HepG2 (cell line): ENCODE results near the gene RTBDN. TPM values are rescaled to one million over a fixed set of nuclear protein-coding genes. Genes with fewer than 3 reads are reported as not detected.

Experiments
- GABPB1 ChIP-seq: IDR thresholded peaks from 2 replicates; pipeline ENCODE4 v1.6.1; 2016; ENCODE audit warnings: mild to moderate bottlenecking, missing genetic modification reagents, moderate library complexity, missing compliant biosample characterization
- GTF3A ChIP-seq: sonication (generic); formaldehyde crosslinking; conservative IDR thresholded peaks from 2 replicates; pipeline ENCODE4 v1.4.0; 2020; ENCODE audit warnings: mild to moderate bottlenecking, missing genetic modification reagents
- LCORL ChIP-seq, 2 experiments: fragments of 450-650 bp in 1 of 2; sonication (generic) in 1 of 2; formaldehyde crosslinking in 1 of 2; IDR thresholded peaks; 2 replicates each; pipeline versions ENCODE4 v1.5.0 to v1.6.1; 2017 to 2020; ENCODE audit warnings: antibody characterized with exemption in 1 of 2, missing genetic modification reagents in 1 of 2
- NCOR1 ChIP-seq: fragments of 200-600 bp; sonication (generic); IDR thresholded peaks from 2 replicates; pipeline ENCODE4 v1.7.0; 2017; ENCODE audit warnings: antibody characterized with exemption, low read length, borderline replicate concordance
- NFE2L2 ChIP-seq: fragments of 150-350 bp; IDR thresholded peaks from 2 replicates; pipeline ENCODE4 v1.6.1; 2014; ENCODE audit warnings: low read length
- PAWR ChIP-seq: sonication (generic); formaldehyde crosslinking; IDR thresholded peaks from 2 replicates; pipeline ENCODE4 v1.4.0; 2020; ENCODE audit warnings: missing genetic modification reagents, mild to moderate bottlenecking, borderline replicate concordance
- PHF8 ChIP-seq: sonication (generic); formaldehyde crosslinking; IDR thresholded peaks from 2 replicates; pipeline ENCODE4 v1.5.0; 2020; ENCODE audit warnings: missing genetic modification reagents
- POLR2G ChIP-seq: fragments of 200-400 bp; formaldehyde crosslinking; IDR thresholded peaks from 2 replicates; pipeline ENCODE4 v1.6.1; 2018; ENCODE audit warnings: mild to moderate bottlenecking, low read depth, low read length, moderate library complexity
- RFX5 ChIP-seq: IDR thresholded peaks from 2 replicates; pipeline ENCODE4 v1.6.1; 2011; ENCODE audit warnings: low read depth, low read length, improper control_type of control experiment
- SSRP1 ChIP-seq: IDR thresholded peaks from 2 replicates; pipeline ENCODE4 v1.6.1; 2016; ENCODE audit warnings: control low read depth
- ZBTB7B ChIP-seq: sonication (generic); formaldehyde crosslinking; IDR thresholded peaks from 2 replicates; pipeline ENCODE4 v1.4.0; 2020; ENCODE audit warnings: missing genetic modification reagents
- ZNF17 ChIP-seq: sonication (generic); formaldehyde crosslinking; IDR thresholded peaks from 2 replicates; pipeline ENCODE4 v1.5.0; 2020; ENCODE audit warnings: mild to moderate bottlenecking, missing genetic modification reagents
- polyA plus RNA-seq, 8 experiments: library from polyadenylated mRNA; depleted of rRNA in 3 of 8; stranded (reverse) in 7 of 8; unstranded in 1 of 8; fragments of >200 nt; fragmentation: Illumina TruSeq in 4 of 8; extraction: Trizol in 4 of 8; gene quantifications; 2 replicates each; pipeline versions ENCODE4 v1.2.1 to v1.2.3, GENCODE V29; 2011 to 2016; ENCODE audit warnings: low read depth in 4 of 8, missing spikeins in 1 of 8, mixed read lengths in 1 of 8; ENCODE audit not compliant: insufficient read depth in 1 of 8
- total RNA-seq, 5 experiments: library from RNA; depleted of rRNA; stranded (reverse); fragments of >200 nt; fragmentation: Illumina TruSeq; extraction: Trizol; gene quantifications; 2 replicates each; pipeline ENCODE4 v1.2.3, GENCODE V29; 2016; ENCODE audit warnings: low read depth in 1 of 5
- TF ChIP-seq, protein P1 (sequence below): sonication (generic); formaldehyde crosslinking; IDR thresholded peaks from 2 replicates; pipeline ENCODE4 v1.4.0; 2020; ENCODE audit warnings: low read depth, missing genetic modification reagents
- TF ChIP-seq, protein P2 (sequence below): IDR thresholded peaks from 2 replicates; pipeline ENCODE4 v1.6.1; 2016; ENCODE audit warnings: missing genetic modification reagents, missing compliant biosample characterization
- TF ChIP-seq, protein P3 (sequence below), 2 experiments: sonication (generic) in 1 of 2; formaldehyde crosslinking in 1 of 2; IDR thresholded peaks; 2 replicates each; pipeline versions ENCODE4 v1.4.0 to v1.6.1; 2018 to 2020; ENCODE audit warnings: missing genetic modification reagents in 2 of 2, borderline replicate concordance in 1 of 2, low read depth in 1 of 2, mild to moderate bottlenecking in 1 of 2, missing biosample characterization in 1 of 2
- TF ChIP-seq, protein P4 (sequence below): sonication (generic); formaldehyde crosslinking; IDR thresholded peaks from 2 replicates; pipeline ENCODE4 v1.4.0; 2020; ENCODE audit warnings: mild to moderate bottlenecking, missing genetic modification reagents
- TF ChIP-seq, protein P5 (sequence below): sonication (generic); formaldehyde crosslinking; IDR thresholded peaks from 2 replicates; pipeline ENCODE4 v1.5.1; 2020; ENCODE audit warnings: missing genetic modification reagents, mild to moderate bottlenecking, borderline replicate concordance

The RTBDN gene
- total and polyA plus RNA-seq, 2 of the 13 experiments (the other 11 are each of a cell fraction or from before 2014, with no cell fraction given) = 0.27 to 0.48 TPM

DNA sequence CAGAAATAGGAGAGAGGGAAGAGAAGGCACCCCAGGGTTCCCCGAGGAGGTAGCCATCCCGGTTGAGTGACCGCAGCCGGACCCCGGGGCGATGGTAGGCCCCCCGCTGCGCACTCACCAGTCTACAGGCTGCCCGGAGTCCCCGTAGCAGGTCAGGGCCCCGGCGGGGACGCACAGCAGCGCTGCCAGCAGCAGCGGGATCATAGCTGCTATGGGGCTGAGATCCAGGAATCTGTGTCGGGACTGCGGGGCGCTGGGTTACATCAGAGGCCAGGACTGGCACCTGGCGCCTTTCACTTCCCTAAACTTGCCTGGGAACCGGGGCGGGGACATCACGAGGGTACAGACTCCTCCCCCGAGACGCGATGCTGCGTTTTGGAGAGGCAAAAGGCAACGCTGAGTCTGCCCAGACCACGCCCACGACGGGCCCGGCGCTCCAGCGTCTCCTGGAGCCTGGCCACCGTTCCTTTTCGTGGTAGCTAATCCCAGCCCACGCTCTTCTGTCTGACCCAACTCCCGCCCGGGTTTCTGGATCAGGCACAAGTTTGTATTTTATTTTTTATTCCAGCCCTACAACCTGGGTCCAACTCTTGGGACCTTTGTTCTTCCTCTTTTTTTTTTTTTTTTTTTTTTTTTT, 46.9 kb upstream of the RTBDN start, which contains the start of gene DNASE2 (continued):
- TF ChIP-seq, protein P1, sequence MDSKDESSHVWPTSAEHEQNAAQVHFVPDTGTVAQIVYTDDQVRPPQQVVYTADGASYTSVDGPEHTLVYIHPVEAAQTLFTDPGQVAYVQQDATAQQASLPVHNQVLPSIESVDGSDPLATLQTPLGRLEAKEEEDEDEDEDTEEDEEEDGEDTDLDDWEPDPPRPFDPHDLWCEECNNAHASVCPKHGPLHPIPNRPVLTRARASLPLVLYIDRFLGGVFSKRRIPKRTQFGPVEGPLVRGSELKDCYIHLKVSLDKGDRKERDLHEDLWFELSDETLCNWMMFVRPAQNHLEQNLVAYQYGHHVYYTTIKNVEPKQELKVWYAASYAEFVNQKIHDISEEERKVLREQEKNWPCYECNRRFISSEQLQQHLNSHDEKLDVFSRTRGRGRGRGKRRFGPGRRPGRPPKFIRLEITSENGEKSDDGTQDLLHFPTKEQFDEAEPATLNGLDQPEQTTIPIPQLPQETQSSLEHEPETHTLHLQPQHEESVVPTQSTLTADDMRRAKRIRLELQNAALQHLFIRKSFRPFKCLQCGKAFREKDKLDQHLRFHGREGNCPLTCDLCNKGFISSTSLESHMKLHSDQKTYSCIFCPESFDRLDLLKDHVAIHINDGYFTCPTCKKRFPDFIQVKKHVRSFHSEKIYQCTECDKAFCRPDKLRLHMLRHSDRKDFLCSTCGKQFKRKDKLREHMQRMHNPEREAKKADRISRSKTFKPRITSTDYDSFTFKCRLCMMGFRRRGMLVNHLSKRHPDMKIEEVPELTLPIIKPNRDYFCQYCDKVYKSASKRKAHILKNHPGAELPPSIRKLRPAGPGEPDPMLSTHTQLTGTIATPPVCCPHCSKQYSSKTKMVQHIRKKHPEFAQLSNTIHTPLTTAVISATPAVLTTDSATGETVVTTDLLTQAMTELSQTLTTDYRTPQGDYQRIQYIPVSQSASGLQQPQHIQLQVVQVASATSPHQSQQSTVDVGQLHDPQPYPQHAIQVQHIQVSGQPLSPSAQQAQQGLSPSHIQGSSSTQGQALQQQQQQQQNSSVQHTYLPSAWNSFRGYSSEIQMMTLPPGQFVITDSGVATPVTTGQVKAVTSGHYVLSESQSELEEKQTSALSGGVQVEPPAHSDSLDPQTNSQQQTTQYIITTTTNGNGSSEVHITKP (CRISPR knock-in tag) = no peak
- TF ChIP-seq SSRP1 (CRISPR knock-in tag) (no peak), GTF3A (CRISPR knock-in tag) (no peak), PHF8 (peak; percentile 56), PAWR (CRISPR knock-in tag) (no peak), ZBTB7B (0 out of 2 replicates have a peak, but pooled peaks have one; percentile 28), POLR2G (peak; percentile 61), RFX5 (peak; percentile 83), LCORL (IDR thresholded peaks at IDR 0.05) (no peak), LCORL (CRISPR knock-in tag; IDR thresholded peaks at IDR 0.05) (peak; percentile 48; the same call in 1 of the 2 replicates), ZNF17 (no peak), NCOR1 (no peak), NFE2L2 (no peak), GABPB1 (CRISPR knock-in tag) (0 out of 2 replicates have a peak, but pooled peaks have one; percentile 27)
- TF ChIP-seq, protein P2, sequence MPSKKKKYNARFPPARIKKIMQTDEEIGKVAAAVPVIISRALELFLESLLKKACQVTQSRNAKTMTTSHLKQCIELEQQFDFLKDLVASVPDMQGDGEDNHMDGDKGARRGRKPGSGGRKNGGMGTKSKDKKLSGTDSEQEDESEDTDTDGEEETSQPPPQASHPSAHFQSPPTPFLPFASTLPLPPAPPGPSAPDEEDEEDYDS (CRISPR knock-in tag) = 0 out of 2 replicates have a peak, but pooled peaks have one; percentile 25
- TF ChIP-seq, protein P3, sequence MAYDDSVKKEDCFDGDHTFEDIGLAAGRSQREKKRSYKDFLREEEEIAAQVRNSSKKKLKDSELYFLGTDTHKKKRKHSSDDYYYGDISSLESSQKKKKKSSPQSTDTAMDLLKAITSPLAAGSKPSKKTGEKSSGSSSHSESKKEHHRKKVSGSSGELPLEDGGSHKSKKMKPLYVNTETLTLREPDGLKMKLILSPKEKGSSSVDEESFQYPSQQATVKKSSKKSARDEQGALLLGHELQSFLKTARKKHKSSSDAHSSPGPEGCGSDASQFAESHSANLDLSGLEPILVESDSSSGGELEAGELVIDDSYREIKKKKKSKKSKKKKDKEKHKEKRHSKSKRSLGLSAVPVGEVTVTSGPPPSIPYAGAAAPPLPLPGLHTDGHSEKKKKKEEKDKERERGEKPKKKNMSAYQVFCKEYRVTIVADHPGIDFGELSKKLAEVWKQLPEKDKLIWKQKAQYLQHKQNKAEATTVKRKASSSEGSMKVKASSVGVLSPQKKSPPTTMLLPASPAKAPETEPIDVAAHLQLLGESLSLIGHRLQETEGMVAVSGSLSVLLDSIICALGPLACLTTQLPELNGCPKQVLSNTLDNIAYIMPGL (CRISPR knock-in tag; IDR thresholded peaks at IDR 0.05; ENCODE audit: borderline replicate concordance in 1 of 2, low read depth in 1 of 2) = 0 out of 4 replicates have a peak, but pooled peaks have one; percentile 20 to 36
- TF ChIP-seq, protein P4, sequence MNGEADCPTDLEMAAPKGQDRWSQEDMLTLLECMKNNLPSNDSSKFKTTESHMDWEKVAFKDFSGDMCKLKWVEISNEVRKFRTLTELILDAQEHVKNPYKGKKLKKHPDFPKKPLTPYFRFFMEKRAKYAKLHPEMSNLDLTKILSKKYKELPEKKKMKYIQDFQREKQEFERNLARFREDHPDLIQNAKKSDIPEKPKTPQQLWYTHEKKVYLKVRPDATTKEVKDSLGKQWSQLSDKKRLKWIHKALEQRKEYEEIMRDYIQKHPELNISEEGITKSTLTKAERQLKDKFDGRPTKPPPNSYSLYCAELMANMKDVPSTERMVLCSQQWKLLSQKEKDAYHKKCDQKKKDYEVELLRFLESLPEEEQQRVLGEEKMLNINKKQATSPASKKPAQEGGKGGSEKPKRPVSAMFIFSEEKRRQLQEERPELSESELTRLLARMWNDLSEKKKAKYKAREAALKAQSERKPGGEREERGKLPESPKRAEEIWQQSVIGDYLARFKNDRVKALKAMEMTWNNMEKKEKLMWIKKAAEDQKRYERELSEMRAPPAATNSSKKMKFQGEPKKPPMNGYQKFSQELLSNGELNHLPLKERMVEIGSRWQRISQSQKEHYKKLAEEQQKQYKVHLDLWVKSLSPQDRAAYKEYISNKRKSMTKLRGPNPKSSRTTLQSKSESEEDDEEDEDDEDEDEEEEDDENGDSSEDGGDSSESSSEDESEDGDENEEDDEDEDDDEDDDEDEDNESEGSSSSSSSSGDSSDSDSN (CRISPR knock-in tag) = peak; percentile 30; the same call in 1 of the 2 replicates
- TF ChIP-seq, protein P5, sequence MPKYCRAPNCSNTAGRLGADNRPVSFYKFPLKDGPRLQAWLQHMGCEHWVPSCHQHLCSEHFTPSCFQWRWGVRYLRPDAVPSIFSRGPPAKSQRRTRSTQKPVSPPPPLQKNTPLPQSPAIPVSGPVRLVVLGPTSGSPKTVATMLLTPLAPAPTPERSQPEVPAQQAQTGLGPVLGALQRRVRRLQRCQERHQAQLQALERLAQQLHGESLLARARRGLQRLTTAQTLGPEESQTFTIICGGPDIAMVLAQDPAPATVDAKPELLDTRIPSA (CRISPR knock-in tag) = no peak
